T-helper 9 cell (primary cell): ENCODE measurements around the gene MAP1B.

Source experiments
- DNase-seq: peaks from one replicate; pipeline ENCODE4 v3.0.0-alpha.2; 2020

Gene MAP1B

GRCh38 chr5:72101828-72102227 lies 5.4 kb upstream of the MAP1B start:
- DNase-seq, result no peak

DNA sequence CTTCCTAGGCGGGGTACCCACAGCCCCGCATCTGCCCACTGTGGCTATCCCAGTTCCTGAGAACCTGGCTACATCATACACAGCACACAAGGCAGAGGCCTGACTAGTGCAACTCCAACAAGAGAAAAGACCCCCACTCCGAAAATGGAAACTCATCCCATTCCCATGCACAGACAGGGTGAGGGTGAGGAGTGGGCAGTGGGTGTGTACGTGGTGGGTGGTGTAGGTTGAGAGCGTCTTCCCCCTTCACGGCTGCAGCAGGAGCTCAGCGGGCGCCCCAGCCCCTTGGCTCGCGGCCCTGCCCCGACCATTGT lies 501 bp upstream of the MAP1B start:
- DNase-seq, result no peak

DNA sequence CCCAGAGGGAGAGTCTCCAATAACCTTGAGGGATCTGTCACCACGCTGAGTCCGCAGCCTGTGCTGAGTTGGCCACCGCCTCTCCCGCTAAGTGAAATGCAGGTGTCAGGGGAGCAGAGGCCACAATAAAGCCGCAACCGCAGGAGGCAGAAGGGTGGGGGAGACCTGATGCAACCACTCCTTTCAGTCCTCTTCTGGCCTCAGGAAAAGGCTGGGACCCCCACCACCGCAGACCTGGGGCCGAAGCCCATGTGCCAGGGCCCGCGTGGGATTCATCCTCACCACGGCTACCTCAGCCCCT lies 576 bp downstream of the MAP1B start:
- no peak for DNase-seq

GRCh38 chr5:72108202-72109061 lies 1.2 kb downstream of the MAP1B start:
- DNase-seq, result no peak

DNA sequence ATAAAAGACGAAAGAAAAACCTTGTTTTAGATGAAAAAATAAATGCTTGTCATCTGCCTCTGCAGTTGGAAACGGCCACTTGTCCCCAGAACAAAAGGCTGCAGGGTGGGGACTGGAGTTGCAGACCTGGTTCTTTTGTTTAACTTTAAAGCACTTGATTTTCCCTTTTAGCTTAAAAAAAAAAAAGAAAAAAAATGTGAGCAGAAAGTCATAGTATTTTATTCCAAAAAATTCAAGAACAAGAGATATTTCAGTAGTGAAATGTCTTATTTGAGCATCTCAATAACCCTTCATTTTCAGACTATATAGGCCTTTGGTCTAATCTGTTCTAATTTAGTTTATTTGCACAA lies 1.8 kb downstream of the MAP1B start:
- DNase-seq, result no peak

DNA sequence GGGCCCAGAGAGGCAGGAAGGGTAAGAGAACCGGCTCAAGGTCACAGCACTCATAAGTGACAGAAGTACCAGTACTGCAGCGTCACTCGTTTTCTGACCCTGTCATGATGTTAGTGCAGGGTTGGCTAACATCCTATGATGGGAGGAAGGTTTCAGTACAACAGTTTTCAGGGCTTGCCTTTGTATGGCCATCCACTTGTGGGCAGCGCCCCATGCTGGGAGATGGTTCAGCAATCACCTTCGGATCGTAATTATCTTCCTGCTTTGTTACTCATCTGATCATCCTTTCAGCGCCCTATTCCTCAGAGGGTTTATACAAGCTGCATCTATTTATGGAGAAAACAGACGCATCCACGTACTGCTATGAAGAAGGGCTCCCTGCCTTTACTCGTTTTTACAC lies 2.4 kb downstream of the MAP1B start:
- no peak for DNase-seq

DNA sequence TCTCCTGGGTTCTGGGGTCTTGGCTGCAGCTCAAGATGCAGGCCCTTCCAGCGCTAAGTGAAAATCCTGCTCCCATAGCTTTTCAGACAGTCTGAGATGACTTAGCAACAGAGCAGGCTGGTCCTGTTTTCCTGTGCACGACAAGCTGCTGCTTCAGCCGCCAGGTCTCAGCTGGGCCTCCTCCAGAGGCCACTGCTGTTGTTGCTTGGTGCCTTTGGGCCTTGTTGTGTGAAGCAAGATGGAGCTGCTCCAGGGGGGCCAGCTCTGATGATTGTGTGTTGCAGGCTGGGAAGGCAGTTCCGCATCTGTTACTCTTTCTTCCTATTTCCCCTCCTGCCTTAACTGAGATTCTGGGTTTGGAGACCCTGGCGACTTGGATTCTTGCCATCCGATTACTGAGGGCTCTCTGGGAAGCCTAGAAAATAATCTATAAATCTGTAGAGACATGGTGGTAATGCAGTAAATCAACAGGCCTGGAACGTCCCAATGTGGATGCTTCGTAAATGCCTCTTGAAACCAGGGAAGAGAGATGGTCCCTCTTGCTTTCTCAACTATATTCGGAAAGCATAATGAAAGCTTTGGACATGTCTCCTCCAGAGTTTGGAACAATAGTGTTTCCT lies 3.2 kb downstream of the MAP1B start:
- no peak for DNase-seq

GRCh38 chr5:72112389-72112788 lies 5.1 kb downstream of the MAP1B start:
- no peak for DNase-seq

GRCh38 chr5:72114629-72115028 lies 7.4 kb downstream of the MAP1B start:
- DNase-seq, result no peak

- no peak for DNase-seq
Observed at GRCh38 chr5:72115296-72115695, 8.0 kb downstream of the MAP1B start.

DNA sequence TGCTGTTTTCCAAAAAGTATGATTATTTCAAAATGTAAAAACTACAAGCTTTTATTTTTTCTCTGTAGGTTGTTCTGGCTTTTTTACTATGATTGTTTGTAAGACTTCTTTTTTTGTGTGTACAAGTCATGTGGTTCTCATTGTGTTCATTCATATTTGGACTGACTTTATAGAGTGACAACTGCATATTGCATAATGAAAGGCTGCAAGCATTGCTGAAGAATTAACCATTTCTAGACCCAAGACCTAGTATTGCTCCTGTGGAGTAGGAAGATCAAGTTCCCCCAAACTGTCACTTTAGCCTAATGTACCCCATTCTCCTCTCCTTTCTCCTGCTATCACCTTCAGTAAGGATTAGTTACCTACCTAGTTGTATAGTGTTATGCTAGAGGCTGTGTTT lies 10.0 kb downstream of the MAP1B start:
- DNase-seq, result no peak

DNA sequence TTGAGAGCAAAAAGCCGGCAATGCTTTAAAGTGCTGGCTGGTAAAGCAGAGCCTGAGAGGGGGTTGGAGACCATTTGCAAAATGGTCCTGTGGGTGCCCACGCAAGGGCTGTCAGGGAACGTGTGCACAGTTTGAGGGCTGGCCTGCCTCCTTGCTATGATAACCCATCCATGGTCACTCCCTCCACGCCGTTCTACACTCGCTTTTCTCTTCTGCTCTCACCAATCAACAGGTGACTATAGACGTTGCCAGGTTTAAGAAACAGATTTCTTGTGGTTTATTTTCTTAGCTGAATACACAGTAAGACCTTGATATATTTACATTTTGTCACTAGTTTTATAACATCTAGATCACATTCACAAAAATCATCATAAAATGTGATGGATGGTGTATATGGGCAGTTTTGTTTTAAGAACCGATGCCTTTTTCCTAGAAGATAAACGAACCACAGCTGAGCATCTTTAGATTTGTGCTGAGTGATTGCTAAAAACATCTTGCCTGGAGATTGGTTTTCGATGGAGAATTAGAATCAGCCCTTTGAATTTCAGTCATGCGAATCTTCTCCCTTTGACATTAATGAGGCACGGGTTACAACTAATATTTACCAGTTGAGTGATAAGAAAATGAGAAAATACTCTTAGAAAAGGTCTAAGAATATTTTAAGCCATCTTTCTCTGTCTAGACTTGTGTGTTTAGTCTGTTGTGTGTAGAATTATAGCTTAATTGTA lies 13.9 kb downstream of the MAP1B start:
- DNase-seq, result no peak

GRCh38 chr5:72121780-72122445 lies 14.6 kb downstream of the MAP1B start:
- no peak for DNase-seq

GRCh38 chr5:72122602-72123001 lies 15.3 kb downstream of the MAP1B start:
- DNase-seq, result no peak

- DNase-seq, result no peak
Observed at GRCh38 chr5:72123764-72124376, 16.6 kb downstream of the MAP1B start.

DNA sequence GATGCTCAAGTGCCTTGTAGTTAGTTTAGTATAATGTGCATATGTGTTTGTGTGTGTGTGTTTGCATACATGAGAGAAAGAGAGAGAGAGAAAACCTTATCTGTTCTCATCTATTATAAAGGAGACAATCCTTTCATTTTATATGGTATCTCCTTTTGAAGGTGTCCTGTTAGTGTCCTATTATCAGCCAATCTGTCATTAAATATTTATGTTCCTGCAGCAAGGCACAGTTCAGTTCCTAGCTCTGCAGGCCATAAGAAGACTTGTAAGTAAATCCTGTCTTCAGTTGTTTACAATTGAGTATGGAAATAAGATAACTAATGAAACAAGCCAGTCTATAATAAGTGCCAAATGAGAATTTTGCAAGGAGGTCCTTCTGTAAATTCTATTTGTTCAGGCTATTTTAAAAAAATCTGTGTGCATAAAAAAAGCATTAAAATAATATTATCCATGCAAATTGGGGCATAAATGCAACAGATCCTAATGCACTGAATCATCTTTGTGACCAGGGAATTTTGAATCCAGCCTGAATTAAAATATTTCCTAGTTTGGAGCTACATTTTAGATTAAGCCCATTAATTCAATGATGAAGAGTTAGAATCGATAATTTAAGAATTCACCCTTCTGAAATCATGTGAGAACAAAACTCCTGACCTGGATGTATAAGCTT lies 18.1 kb downstream of the MAP1B start:
- DNase-seq, result no peak

DNA sequence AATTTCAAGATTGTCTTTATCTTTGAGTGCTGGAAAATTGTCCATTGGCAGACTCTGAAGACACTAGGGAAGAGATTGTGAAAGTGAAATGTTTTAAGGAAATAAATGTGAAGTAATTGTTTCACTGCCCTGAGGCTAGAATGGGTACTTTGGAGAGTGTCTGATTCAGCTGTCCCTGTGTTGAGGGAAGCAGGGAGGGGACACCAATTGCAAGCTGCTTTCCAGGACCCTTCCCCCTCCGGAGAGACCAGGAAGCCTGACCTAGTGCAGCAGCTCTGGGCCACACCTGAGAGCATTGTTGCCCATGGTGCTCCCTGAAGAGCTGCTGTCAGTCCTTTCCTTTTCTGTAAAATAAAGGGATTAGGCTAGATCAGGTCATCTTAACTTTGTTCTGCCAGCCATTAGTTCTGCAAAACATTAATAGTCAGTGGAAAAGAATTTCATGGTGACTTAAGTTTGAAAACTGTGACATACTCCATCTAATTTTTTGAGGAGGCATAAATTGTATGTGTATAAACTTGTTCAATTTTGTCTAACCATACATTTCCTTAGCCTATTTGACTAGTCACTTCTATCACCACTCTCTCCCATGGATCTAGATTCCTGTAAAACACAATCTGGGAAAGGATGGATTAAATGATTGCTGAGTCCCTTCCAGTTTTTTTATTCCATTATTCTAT lies 18.8 kb downstream of the MAP1B start:
- DNase-seq, result no peak

DNA sequence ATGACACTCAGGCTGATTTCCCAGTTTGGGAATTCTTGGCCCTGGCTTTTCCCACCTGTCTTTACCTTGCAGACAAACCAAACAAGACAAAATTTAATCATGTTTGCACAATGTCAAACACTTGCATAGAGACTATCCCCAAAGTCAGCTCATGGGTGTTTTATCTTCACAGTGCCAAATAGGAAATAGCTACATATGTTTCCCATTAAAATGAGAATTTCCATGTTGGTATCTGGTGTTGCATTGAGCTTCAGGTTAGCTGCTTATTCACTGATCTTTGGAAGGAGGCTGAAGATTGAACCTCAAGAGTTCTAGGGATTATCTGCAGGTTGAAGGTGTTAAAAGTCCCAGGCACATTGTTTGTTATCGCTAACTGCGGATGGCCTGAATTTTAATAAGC lies 19.5 kb downstream of the MAP1B start:
- no peak for DNase-seq

- no peak for DNase-seq
Observed at GRCh38 chr5:72129725-72130124, 22.4 kb downstream of the MAP1B start.

DNA sequence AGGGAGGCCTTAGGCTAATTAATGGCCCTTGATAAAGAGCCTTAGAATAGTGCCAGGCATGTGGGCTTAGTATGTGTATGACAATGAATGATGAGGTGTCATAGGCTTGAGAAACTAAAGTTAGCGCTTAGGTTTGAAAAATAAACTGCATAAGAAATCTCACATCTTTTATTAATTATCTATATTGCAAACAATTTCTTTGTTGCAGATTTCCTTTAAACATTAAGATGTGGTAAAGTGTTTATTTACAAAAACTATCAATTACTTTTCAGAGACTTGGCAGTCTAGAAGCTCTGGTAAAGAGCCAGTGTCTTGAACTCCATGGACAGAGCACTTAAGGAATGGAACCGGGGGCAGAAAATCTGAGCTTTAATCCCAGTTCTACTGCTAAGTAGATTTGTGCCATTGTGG lies 23.1 kb downstream of the MAP1B start:
- no peak for DNase-seq

DNA sequence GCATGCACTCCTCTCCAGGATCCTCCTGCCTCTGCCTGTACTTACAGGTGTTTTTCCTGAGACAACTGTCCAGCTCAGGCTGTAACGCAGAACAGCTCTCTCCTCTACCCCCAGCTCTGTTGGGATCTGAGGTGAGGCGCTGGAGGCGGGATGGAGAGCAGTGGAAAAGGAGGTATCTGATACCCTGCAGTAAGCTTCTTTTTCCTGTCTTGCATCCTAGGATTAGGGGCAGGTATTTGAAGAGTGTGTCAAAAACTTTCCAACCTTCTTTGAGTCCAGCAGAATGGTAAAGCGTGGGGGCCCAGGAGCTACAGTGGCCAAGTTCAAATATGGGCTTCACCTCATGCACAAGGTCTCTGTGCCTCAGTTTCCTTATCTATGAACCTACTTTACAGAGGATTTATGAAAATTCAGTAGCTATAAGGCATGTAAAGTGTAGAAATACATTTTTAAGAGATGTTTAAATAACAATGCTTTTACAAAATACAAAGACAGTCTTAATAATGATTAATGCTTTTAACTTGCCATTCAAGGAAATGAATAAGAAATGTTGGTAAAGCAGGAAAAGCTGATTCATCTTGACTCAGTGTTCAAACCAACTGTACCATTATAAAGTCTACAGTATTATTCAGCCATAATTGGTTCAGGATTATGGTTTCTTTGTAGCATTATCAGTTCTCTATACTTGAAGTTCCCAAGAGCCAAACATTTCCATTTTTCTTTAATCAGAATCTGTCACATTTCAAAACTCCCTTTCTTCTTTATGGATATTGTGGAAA lies 26.1 kb downstream of the MAP1B start:
- no peak for DNase-seq
